Activated naive CD8-positive, alpha-beta T cell treated with anti-CD3 and anti-CD28 coated beads, Interleukin-2, amount 10 ng/mL, durations not matched to agents 7 days and 5 days (primary cell): ENCODE data around the gene EPHA8. TPM values are rescaled to one million over a fixed set of nuclear protein-coding genes. Genes with fewer than 3 reads are reported as not detected.

Experiments
- ATAC-seq: fragments of 150-1000 bp; cut with Tn5 transposase; one replicate; pipeline ENCODE4 v1.10.0; 2021; ENCODE audit warnings: low read depth, moderate library complexity
- POLR2A ChIA-PET: fragments of 350-600 bp; sonication (Branson Sonifier 250); formaldehyde crosslinking; loops from one replicate; lab custom pipeline; 2021; ENCODE audit warnings: antibody characterized with exemption; lab: Charles Lee
- DNase-seq: peaks from one replicate; pipeline ENCODE4 v3.0.0; 2021
- H3K27ac Mint-ChIP-seq: one replicate; pipeline ENCODE4 v1.8.0; 2022; ENCODE audit warnings: mild to moderate bottlenecking, mixed read lengths
- H3K27me3 Mint-ChIP-seq: one replicate; pipeline ENCODE4 v1.8.0; 2022; ENCODE audit warnings: mild to moderate bottlenecking, moderate library complexity, mixed read lengths
- H3K36me3 Mint-ChIP-seq: one replicate; pipeline ENCODE4 v1.8.0; 2021; ENCODE audit warnings: mild to moderate bottlenecking, mixed read lengths
- H3K4me1 Mint-ChIP-seq: one replicate; pipeline ENCODE4 v1.8.0; 2021; ENCODE audit warnings: mixed read lengths
- H3K4me3 Mint-ChIP-seq: one replicate; pipeline ENCODE4 v1.8.0; 2022; ENCODE audit warnings: mild to moderate bottlenecking, moderate library complexity, mixed read lengths
- H3K9me3 Mint-ChIP-seq: one replicate; pipeline ENCODE4 v1.8.0; 2021; ENCODE audit warnings: mixed read lengths
- total RNA-seq, 2 experiments: library from RNA; stranded (reverse); gene quantifications; one replicate each; pipeline ENCODE4 v1.2.3, GENCODE V29; 2021

EPHA8 gene
- total RNA-seq, 2 experiments from 2014 or later = not detected

DNA sequence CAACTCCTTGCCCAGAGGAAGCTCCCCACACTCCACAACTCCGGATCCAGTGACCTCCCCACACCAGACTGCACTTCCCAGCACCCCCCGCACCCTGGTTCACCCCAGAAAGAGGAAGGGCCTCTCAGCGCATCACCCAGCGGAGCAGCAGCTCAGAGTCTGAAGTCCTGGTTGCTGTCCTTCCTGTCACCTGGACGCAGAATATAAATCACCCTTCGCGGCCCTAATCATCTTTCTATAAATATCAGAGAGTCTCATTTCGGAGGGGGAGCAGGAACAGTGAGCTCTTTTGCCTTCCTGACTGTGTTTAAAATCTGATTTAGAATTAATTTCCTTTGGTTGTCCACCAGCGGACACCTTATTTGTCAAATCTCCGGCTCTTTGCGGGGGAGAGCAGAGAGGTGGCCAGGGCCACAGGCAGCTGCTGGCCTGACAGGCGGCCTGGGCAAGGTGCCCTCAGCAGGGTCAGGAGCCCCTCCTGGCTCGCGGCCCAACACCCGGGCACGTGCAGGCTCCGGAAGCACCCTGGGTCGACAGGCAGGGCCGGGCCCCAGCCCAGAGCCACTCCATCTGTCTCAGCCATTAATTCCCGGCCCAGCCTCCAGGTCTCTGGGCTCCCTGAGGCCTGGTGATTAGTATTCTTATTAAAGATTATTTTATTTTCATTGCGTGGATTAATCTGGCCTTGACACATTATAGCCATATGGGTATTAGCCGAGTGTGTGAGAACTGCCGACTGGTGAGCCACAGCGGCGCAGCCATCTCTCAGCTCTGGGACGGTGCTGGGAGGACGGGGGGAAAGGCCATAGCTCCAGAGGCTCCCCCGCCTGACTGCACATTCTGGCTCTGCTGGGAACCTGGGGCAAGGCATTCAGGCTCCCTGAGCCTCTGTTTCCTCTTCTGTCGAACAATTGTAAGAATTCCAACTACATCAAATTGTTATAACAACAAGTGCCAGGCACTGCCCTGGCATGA, 19.7 kb downstream of the EPHA8 start:
- peaks cover 13% of the 10 kb centered on the region for H3K9me3 Mint-ChIP-seq
- no peak for DNase-seq
- H3K4me3 Mint-ChIP-seq = no peak overlapping the region
- POLR2A ChIA-PET = no interaction called here
- H3K27me3 Mint-ChIP-seq = no peaks in the 10 kb centered on the region
- no peaks in the 10 kb centered on the region for H3K36me3 Mint-ChIP-seq
- no peak overlapping the region for H3K27ac Mint-ChIP-seq
- ATAC-seq = no peak
- no peaks in the 10 kb centered on the region for H3K4me1 Mint-ChIP-seq

DNA sequence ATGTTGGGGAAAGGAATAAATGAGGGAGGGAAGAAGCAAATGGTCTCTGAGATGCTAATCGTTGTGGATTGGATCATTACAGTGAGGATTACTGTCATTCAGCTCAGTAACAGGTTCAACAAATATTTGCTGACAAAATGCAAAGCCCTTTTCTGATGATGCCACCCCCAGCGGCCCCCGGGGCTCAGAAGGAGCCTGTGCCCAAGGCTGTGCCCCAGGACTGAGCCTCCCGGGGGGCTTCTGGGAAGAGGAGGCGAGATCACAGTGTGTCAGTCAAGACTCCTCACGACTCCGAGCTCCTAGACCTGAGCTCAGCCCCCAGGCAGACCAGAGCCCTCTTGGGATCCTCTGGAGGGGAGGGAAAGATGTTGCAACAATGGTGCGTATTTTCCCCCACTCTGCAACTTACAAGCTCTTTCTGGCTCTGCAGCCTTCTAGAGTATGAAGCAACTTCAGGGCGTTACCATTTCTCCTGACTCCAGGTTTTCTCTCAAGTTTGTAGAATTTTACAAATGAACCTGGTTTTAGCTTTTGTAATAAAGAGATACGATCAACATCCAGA, 20.8 kb downstream of the EPHA8 start:
- POLR2A ChIA-PET = no interaction called here

DNA sequence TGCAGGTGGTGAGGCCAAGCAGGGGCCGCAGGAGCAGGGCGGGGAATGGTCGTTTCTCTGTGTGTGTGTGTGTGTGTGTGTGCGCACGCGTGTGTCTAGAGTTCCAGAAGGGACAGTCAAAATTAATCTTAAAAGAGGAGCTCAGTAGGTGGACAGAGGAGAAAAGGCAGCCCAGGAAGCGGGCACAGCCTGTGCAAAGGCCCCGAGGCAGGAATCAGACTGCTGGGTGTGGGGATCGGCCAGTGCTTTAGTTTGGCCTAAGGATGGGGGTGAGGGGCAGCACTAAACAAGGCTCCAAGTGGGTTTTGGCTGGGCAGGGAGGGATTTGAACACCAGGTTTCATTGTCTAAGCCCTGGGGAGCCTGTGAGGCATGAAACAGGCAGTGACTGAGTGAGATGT, 21.7 kb downstream of the EPHA8 start:
- POLR2A ChIA-PET = no interaction called here
- DNase-seq (no peak), ATAC-seq (no peak)
- no peak overlapping the region for H3K4me3 Mint-ChIP-seq
- H3K9me3 Mint-ChIP-seq = no peaks in the 10 kb centered on the region
- H3K27ac Mint-ChIP-seq = no peak overlapping the region
- H3K4me1 Mint-ChIP-seq = no peaks in the 10 kb centered on the region
- H3K36me3 Mint-ChIP-seq = no peaks in the 10 kb centered on the region
- H3K27me3 Mint-ChIP-seq = peaks cover under 1% of the 10 kb centered on the region

More for the DNA sequence above, 20.8 kb downstream of the EPHA8 start:
- Mint-ChIP-seq H3K36me3 (no peaks in the 10 kb centered on the region), H3K27ac (no peak overlapping the region), H3K27me3 (no peaks in the 10 kb centered on the region), H3K9me3 (peaks cover 3% of the 10 kb centered on the region), H3K4me1 (no peaks in the 10 kb centered on the region), H3K4me3 (no peak overlapping the region)
- ATAC-seq = no peak
- DNase-seq = no peak

DNA sequence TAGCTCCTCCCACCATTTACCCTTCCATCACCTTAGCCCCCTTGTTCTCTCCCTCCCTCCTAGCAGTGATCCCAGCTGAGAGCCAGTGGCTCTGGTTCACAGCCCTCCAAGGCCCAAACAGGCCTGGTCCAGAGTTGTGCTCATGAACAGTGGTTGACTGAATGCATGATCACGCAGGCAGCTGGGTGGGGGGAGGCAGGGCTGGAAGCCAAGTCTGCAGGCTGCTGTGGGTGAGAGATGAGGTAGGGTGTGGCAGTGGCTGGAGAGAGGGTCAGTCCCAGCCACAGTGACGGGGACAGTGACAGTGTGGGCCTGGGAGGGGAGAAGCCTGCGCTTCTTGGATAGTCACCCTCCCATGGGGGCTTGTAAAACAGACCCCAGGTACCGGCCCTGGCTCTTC, 22.2 kb downstream of the EPHA8 start:
- no peak overlapping the region for H3K4me3 Mint-ChIP-seq
- no peaks in the 10 kb centered on the region for H3K4me1 Mint-ChIP-seq
- H3K9me3 Mint-ChIP-seq = no peaks in the 10 kb centered on the region
- H3K27me3 Mint-ChIP-seq = peaks cover 4% of the 10 kb centered on the region
- no peak overlapping the region for H3K27ac Mint-ChIP-seq
- no peaks in the 10 kb centered on the region for H3K36me3 Mint-ChIP-seq
- POLR2A ChIA-PET = interaction anchor here (0.6 kb wide), 1 partner anchor 75 kb away, joined by 3 read pairs; no protein-coding TSS in a partner anchor
- ATAC-seq (no peak), DNase-seq (no peak)

DNA sequence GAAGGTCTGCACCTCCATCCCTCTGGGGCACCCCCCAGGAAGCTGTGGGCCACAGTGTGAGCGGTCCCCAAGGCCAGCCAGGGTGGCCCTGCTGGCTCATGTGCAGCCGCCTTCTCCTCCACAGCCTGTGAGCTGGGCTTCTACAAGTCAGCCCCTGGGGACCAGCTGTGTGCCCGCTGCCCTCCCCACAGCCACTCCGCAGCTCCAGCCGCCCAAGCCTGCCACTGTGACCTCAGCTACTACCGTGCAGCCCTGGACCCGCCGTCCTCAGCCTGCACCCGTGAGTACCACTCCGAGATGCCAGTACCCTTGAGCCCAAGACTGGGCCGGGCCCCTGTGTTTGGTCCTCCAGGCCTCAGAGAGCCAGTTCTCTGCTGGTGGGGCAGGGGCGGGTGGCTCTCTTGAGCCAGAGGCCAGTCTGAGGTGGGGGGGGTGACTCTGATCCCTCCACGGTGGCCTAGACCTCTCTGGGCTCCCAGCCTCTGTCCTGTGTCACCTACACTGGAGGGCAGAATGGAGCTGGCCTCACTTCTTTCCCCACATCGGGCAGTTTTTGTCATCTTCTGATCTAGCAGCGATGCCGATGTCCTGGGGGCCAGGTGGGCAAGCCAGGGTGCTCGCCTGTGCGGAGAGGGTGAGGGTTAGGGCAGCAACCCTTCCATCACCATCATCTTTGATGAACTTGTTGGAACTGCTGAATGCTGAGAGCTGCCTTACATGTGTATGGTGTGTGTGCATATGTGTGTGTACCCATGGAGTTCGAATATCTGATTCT, 23.3 kb downstream of the EPHA8 start:
- Mint-ChIP-seq H3K9me3 (no peaks in the 10 kb centered on the region), H3K27ac (no peak overlapping the region), H3K36me3 (no peaks in the 10 kb centered on the region), H3K4me3 (no peak overlapping the region), H3K27me3 (peaks cover 6% of the 10 kb centered on the region), H3K4me1 (no peaks in the 10 kb centered on the region)
- POLR2A ChIA-PET = no interaction called here
- ATAC-seq = no peak
- no peak for DNase-seq

DNA sequence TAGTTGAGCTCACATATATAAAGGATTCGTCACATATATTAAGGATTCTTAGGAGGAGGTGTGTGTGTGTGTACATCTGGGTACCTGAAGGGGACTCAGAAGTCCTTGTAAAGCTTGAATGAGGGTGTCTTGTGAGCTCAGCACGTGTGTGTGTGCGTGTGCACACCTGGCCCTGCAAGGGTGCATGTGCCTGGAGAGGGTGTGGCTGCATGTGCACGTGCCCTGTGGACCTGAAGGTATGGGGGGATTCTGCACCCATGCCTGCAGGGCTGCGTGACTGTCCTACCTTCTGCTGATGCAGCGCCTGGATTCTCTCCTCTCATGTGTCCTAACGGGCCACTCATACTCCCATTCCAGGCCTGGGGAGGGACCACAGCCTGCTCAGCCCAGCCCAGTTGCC, 24.0 kb downstream of the EPHA8 start:
- no peak for DNase-seq
- no peak overlapping the region for H3K27ac Mint-ChIP-seq
- H3K36me3 Mint-ChIP-seq = no peaks in the 10 kb centered on the region
- no peaks in the 10 kb centered on the region for H3K9me3 Mint-ChIP-seq
- H3K4me1 Mint-ChIP-seq = no peaks in the 10 kb centered on the region
- POLR2A ChIA-PET = no interaction called here
- no peak overlapping the region for H3K4me3 Mint-ChIP-seq
- ATAC-seq = no peak
- peaks cover 10% of the 10 kb centered on the region for H3K27me3 Mint-ChIP-seq

DNA sequence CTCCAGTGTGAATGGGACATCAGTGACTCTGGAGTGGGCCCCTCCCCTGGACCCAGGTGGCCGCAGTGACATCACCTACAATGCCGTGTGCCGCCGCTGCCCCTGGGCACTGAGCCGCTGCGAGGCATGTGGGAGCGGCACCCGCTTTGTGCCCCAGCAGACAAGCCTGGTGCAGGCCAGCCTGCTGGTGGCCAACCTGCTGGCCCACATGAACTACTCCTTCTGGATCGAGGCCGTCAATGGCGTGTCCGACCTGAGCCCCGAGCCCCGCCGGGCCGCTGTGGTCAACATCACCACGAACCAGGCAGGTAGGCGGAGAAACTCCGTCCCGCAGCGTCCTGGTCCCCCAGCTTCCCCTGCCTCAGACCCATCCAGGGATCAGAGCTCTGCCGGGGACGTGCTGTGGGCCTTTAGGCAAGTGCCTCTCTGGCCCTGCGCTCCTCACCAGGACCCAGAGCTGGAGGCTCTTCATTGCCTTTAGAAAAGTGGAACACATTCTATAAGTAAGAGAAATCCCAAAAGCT, 25.7 kb downstream of the EPHA8 start:
- POLR2A ChIA-PET = no interaction called here
- no peak overlapping the region for H3K4me3 Mint-ChIP-seq
- no peaks in the 10 kb centered on the region for H3K4me1 Mint-ChIP-seq
- H3K36me3 Mint-ChIP-seq = no peaks in the 10 kb centered on the region
- H3K9me3 Mint-ChIP-seq = no peaks in the 10 kb centered on the region
- no peak overlapping the region for H3K27ac Mint-ChIP-seq
- peaks cover 13% of the 10 kb centered on the region for H3K27me3 Mint-ChIP-seq
- DNase-seq (no peak), ATAC-seq (no peak)

DNA sequence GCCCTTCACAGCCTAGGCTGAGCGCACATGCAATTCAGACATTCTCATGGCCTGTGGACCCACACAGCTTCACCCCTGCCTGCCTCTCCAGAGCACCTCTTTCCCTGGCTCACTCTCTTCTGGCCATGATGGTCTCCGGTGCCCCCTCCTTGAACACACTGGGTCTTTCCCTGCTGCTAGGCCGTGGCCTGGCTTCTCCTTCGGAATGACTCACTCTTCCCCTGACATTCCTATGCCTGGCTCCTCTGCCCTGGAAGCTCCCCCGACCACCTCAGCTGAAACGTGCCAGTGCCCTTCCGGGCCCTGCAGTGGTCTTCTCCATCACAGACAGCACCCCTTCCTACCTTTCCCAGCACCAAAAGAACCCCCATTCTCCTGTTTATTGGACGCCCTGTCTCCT, 28.3 kb downstream of the EPHA8 start:
- H3K36me3 Mint-ChIP-seq = no peaks in the 10 kb centered on the region
- no peaks in the 10 kb centered on the region for H3K9me3 Mint-ChIP-seq
- H3K27ac Mint-ChIP-seq = no peak overlapping the region
- peaks cover 15% of the 10 kb centered on the region for H3K27me3 Mint-ChIP-seq
- ATAC-seq = no peak
- no peaks in the 10 kb centered on the region for H3K4me1 Mint-ChIP-seq
- no peak for DNase-seq
- H3K4me3 Mint-ChIP-seq = no peak overlapping the region
- POLR2A ChIA-PET = no interaction called here

DNA sequence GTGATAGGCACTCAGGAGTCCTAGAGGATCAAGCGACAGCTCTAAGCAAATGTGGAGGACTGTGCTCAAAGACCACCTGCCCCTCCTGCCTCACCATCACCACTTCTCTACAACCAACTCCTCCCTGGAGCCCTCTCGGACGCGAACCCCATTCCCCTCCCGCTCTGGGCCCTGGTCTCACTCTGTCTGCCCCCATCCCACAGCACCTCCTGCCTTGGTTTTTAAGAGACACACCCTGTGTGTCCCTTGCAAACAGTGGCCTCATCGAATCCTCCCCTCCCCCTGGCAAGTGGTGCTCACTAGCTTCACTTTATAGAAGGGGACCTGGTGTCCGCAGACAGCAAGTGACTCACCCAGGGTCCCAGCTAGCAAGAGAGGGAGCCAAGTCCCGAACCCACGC, 28.8 kb downstream of the EPHA8 start:
- POLR2A ChIA-PET = no interaction called here

DNA sequence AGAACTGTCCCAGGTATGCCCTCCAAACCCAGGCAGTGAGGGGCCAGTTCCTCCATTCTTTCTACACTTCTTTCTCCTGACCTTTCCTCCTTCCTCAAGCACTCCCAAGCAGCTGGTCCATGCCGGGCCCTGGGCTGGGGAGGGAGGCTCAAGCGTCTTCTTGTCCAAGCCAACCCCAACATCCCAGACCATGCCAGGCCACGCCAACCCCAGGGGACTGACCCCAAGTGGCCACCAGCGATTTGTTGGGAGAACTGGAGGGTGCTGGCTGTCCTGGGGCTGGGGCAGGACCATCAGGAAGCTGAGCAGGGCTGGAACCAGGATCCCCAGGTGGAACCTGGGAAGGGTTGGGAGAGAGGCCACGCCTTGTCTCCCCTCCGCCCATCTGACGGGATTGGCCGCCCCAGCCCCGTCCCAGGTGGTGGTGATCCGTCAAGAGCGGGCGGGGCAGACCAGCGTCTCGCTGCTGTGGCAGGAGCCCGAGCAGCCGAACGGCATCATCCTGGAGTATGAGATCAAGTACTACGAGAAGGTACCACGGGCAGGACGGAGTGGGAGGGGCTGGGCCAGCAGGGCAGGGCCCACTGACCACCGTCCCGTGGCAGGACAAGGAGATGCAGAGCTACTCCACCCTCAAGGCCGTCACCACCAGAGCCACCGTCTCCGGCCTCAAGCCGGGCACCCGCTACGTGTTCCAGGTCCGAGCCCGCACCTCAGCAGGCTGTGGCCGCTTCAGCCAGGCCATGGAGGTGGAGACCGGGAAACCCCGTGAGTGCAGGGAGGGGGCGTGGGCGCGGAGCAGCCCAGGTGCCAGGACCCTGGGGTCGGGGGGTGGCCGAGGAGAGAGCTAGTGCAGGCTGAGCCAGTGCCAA, 29.9 kb downstream of the EPHA8 start:
- DNase-seq (no peak), ATAC-seq (no peak)
- H3K4me3 Mint-ChIP-seq = no peak overlapping the region
- no peaks in the 10 kb centered on the region for H3K36me3 Mint-ChIP-seq
- H3K27me3 Mint-ChIP-seq = peaks cover 15% of the 10 kb centered on the region
- H3K9me3 Mint-ChIP-seq = no peaks in the 10 kb centered on the region
- no peaks in the 10 kb centered on the region for H3K4me1 Mint-ChIP-seq
- H3K27ac Mint-ChIP-seq = no peak overlapping the region
- POLR2A ChIA-PET = no interaction called here

More for the DNA sequence above, 28.8 kb downstream of the EPHA8 start:
- H3K4me1 Mint-ChIP-seq = no peaks in the 10 kb centered on the region
- H3K36me3 Mint-ChIP-seq = no peaks in the 10 kb centered on the region
- H3K27me3 Mint-ChIP-seq = peaks cover 15% of the 10 kb centered on the region
- H3K4me3 Mint-ChIP-seq = no peak overlapping the region
- no peak overlapping the region for H3K27ac Mint-ChIP-seq
- no peaks in the 10 kb centered on the region for H3K9me3 Mint-ChIP-seq
- no peak for ATAC-seq
- DNase-seq = no peak

DNA sequence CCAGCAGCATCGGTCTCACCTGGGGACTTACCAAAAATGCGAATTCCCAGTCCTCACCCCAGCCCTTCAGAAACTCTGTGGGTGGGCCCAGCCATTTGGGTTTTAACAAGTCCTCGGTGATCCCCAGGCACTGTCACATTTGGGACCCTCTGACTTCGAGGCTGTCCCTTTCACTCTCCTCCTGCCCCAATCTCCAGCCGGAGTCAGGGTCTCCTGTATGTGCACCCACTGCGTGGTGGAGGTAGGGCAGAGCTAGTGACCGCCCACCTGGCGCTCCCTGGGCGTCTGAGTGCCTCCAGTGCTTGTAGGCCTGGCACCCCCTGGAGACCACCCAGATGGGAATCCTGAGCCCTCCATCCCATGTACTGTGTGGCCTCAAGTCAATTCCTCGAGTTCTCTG, 31.1 kb downstream of the EPHA8 start:
- ATAC-seq (no peak), DNase-seq (no peak)
- POLR2A ChIA-PET = no interaction called here
- H3K4me1 Mint-ChIP-seq = no peaks in the 10 kb centered on the region
- H3K27ac Mint-ChIP-seq = no peak overlapping the region
- no peak overlapping the region for H3K4me3 Mint-ChIP-seq
- no peaks in the 10 kb centered on the region for H3K36me3 Mint-ChIP-seq
- peaks cover 17% of the 10 kb centered on the region for H3K27me3 Mint-ChIP-seq
- H3K9me3 Mint-ChIP-seq = no peaks in the 10 kb centered on the region

DNA sequence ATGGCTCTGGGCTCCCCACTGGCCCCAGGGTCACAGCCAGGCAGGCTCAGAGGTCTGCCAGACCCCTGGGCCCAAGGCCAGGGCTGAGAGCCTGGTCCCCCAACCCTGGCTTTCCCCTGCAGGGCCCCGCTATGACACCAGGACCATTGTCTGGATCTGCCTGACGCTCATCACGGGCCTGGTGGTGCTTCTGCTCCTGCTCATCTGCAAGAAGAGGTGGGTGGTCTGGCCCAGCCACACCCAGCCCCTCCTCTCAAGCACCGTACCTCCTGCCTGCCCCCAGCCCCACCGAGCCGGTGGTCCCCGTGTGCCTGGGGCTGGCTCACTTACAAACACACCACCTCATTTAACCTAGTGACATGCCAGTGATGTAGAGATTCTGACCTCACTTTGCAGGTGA, 31.8 kb downstream of the EPHA8 start:
- no peak for ATAC-seq
- Mint-ChIP-seq H3K4me1 (no peaks in the 10 kb centered on the region), H3K4me3 (no peak overlapping the region), H3K9me3 (no peaks in the 10 kb centered on the region), H3K27ac (no peak overlapping the region), H3K27me3 (peaks cover 15% of the 10 kb centered on the region), H3K36me3 (no peaks in the 10 kb centered on the region)
- DNase-seq = no peak
- POLR2A ChIA-PET = no interaction called here
